Fibroblast of skin of right biceps (primary cell): ENCODE measurements around the gene INSYN1.
"Not testable (repeated sequence)": the region's sequence is repeated elsewhere in the genome, so short reads cannot be mapped to it uniquely, and the experiment has no call there.

Source experiments
- DNase-seq: peaks from one replicate; pipeline ENCODE4 v3.0.0-alpha.2; 2013

The INSYN1 gene

DNA sequence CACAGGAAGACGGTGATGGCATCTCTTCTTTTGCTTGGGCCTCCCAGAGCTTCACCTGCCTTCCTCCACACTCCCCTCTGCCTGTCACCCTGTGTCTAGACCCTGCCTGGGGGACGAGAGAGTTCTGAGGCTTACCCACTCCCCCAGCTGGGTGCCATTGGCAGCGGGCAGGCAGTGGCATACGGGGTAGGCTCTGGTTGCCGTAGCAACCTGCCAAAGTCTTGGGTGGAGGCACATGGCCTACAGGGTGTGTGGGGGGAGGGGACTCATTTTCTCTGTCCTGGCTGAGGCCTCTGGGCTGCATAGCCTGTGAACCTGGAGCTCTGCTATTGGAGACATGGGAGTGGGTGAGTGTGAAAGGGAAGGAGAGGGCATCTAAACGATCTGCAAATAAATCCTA is 4.4 kb downstream of the INSYN1 start:
- no peak for DNase-seq

DNA sequence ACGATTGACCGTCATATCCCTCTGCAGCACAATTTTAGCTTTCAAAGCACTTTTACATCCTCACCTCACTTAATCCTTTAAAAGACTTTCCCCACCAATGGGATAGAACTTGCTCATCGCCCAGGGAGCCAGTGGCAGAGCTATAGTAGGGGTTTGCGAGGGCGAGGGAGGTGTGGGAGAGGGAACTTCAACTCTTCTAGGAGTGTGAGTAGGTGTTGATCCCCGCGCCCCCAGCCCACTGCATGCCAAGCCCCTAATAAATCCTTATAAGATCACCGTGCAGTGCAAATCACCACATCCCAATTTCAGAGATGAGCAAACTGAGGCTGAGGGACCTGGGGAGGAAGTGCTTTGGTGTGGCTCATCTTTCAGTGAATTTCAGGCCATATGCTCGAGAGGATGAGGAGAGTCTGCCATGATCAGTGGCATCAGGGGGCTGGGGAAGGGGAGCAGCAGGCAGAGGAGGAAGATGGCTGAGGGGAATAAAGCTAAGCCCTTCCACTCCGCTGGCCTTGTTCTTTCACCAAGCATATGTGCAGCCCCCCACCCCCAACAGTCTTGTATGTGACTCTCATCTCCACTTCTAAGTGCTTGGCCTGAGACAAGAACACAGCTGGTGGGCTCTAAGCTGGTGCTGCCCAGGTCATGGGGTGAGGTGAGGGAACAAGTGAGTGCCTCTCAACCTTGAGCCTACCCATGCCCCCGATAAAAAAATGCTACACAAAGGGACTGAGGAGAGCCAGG is 5.1 kb downstream of the INSYN1 start:
- DNase-seq = no peak

DNA sequence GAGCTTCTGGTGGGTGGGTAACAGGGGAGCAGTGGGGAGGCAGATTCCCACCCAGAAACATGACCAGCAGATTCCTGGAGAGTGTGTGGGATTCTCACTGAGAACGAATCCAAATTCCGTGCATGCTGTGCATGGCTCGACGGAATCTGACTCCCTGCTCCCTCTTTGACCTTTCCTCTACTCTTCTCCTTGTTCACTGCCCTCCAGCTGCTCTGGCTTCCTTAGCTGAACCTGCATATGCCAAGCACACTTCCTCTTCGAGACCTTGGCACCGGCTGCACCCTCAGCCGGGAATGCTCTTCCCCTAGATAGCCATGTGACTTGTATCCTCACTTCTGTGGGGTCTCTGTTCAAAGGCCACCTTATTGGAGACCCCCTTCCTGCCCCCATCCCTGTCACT is 6.3 kb downstream of the INSYN1 start:
- DNase-seq = no peak

DNA sequence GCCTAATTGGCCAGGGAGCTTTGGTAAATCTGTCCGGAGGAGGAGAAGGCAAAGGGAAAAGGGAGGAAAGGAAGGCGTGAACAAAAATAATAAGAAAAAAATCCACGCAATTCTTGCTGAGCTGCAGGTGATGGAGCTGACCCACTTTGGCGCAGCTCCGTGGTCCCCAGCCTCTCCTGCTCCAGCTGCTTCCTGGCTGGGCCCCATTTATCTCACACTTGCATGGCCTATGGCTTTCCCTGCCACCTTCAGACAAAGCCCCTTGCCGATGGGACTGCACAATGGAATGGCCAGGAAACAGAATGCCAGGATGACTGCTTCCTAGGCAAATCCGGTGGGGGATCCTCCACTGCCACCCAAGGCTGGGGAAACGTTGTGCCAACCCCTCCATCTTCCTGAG is 6.9 kb downstream of the INSYN1 start:
- DNase-seq = no peak

DNA sequence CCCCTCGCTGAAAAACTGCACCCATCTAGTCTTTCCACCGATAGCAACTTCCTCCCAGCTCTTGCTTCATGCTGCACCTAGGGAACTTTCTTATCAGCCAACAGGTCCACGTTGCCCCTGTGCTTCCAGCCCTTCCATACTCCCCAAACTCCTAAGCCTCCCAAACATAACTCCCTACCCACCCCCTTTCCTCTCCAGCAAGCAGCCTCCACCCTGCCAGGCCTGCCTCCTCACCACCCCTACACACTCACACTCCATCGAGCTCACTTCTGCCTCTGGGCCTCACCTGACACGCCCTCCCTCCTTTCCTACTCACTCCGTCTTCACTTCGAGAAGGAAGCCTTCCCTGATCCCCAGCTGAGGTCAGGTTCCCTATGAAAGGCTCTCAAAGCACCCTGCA is 8.1 kb downstream of the INSYN1 start:
- DNase-seq = no peak

DNA sequence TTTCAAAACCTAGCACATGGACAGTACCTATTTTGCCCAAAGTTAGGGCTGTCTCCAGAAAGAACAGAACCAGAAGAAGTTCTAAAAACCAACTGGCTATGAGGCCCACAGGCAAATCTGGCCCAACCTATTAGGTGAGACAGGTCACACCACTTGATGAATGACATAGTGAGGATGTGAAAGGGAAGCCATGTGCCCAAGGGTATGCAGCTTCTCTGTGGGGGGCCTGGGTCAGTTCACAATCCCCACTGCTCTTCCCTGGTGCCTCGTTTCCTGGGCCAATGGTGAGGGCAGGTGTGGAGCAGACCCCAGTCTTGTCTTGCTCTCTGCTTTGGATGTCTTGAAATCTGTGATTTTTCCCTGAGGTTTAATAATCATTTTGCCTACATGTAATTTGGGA is 8.9 kb downstream of the INSYN1 start:
- no peak for DNase-seq

DNA sequence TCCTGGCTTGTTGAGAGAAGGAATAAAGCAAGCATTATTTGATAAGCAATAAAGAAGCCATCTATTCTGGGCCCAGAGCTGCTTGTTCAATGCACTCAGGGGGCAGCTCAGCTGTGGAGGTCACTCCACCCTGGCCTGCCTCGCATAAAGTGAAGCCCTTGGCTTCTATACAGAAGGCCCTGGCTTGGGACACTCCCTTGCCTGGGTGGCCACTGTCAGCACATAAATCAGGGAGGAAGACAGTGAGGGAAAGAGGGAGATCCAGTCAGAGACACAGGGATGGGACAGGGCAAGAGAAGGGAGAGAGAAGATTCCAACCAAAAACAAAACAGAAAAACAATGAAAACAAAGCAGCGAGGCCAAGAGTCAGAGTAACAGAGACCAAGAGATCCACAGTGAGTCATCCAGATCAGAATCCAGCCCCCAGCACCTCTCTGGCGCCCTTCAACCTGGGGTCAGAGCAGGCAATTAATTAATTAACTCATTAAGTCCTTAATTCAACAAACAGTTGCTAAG is 11.8 kb downstream of the INSYN1 start:
- DNase-seq = no peak

DNA sequence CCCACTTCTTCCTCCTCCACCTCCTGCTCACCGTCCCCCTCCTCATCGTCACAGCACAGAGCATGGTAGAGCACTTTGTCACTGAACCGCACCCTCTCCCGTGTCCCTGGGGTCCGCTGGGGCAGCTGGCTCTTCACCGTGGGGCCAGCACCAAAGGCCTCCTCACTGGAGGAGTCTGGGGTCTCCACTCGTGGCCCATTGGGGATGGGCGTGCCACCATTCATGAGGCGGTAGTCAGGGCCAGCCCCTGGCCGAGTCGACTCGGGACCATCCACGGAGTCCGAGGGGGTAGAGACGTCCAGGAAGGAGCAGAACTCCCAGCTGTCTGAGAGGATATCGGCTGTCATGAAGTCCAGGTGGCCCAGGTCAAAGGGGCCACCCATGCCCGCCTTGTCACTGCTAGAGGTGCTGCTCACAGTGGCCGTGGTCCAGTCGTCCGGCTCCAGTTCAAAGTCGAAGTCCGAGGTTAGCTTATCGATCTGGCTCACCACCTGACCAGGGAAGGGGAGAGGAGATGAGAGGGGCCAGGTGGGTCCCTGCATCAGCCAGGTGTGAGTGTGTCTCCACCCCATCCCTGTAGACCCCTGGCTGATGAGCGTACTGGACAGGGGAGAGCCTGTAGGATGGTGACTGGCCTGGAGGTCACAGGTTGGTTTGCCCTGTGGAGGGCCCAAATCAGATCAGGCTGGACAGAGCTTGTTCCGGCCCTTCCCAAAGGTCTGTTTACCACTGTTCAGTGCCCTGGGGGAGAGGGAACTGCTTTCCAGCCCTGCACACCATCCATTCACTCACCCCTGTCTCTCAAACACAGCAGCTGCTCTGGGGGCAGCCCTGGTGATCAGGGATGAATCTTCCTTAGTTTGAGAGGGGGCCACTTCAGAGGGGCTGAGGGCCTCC is 12.8 kb downstream of the INSYN1 start:
- no peak for DNase-seq

DNA sequence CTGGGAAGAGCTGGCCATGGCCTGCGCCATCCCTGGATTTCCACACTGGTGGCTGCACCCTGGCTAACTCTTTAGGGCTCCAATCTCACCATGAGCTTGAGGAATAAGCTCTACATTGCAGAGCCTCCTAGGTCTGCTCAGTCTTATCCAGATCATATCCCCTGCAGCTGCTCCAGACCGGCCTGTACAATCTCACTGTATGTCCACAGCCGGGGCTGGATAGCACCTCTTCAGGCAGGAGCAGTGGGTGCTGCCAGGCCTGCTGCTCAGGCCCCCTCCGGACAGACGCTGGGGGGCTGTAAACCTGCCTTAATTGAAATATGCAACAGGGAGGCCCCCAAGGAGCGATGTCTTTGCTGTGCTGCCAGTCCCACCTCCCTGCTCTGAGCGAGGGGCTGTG is 15.6 kb downstream of the INSYN1 start:
- no peak for DNase-seq

DNA sequence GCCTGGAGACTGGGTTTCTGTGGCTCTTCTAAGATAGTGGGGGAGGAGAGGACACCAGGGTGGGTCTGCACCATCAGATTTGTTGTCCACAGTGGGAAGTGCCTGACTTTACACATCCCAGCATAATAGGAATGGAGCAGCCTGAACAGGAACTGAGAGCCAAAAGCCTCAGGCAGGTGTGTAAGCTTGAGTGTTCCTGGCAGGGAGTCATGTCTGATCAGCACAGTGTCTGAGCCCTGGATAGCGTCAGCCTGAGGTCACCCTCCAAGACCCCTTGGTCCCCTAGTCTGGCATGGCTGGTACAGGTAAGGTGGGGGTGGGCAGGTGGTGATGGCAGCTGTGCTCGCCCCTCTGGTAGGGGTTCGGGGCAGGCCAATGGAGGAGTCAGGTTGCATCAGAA is 20.2 kb downstream of the INSYN1 start:
- no peak for DNase-seq

DNA sequence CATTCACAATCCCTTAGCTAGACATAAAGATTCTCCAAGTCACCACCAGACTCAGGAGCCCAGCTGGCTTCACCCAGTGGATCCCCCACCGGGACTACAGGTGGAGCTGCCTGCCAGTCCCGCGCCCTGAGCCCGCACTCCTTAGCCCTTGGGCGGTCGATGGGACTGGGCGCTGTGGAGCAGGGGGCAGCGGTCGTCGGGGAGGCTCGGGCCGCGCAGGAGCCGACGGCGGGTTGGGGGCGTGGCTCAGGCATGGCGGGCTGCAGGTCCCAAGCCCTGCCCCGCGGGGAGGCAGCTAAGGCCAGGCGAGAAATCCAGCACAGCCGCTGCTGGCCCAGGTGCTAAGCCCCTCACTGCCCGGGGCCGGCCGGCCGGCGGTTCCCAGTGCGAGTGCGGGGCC is 21.1 kb downstream of the INSYN1 start:
- DNase-seq = not testable (repeated sequence)

DNA sequence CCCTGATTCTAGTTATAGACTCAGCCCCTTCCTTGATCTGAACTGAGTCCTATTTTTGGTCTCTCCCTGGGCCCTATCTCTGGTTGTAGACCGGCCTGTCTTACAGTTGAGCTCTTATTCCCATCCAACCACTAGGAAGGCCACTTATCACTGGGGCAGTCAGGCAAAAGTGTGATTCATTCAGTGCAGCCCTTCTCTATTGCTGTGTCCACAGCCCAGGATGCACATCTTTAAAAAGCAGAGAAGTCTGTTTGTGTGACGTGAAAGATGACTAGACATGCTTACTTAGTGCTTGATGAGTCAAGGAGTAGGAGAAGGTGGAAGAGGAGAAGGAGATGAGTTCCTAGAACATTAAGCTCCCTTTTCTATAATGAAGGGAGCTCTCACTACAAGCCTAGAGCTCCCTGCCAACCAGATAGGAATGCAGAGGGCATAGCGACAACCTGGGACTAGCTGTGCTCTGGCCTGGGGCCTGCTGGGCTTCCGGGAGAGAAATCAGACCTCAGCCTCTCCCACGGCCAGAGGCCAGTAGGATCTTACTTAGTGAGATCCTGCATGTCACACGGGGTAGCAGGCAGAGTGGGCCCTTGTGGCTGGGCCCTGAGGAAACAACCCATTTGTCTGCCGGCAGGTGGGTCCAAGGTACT is 25.7 kb downstream of the INSYN1 start:
- DNase-seq = peak; percentile 52

DNA sequence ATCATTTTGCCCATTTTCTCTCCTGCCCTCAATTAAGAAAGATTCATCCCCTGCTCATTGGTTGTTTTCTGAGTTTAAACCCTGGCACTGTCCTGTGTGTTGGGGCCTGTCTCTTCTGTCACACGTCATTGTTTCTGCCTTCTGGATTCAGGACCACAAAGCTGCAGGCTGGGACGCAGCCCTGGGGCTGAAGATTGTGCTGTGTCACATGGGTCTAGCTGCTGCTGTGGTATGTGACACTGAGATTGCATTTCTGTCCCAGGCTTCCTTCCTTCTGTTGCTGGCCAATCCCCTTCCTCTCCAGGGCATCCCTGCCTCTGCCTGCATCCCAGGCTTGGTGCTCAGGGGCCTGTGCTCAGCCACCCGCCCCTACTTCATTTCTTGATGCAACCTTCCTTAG is 28.9 kb downstream of the INSYN1 start:
- DNase-seq = no peak

DNA sequence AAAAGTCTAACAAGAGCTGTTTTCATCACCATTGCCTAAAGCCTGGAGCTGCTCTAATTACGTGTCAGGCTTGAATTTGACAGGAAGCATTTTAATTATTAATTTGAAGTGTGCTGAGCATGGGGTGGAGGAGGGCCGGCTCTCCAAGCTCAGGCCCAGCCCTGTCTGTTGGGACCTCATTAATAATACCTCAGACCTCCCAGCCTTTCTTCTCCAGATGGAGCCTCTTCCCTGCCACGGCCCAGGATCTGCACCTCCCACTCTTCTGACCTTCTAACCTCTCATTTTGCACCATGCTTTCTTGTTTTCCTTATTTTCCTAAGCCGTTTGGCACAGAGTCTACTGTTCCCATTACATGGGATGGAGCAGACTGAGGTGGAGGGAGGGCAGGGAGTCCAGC is 30.0 kb downstream of the INSYN1 start:
- no peak for DNase-seq

DNA sequence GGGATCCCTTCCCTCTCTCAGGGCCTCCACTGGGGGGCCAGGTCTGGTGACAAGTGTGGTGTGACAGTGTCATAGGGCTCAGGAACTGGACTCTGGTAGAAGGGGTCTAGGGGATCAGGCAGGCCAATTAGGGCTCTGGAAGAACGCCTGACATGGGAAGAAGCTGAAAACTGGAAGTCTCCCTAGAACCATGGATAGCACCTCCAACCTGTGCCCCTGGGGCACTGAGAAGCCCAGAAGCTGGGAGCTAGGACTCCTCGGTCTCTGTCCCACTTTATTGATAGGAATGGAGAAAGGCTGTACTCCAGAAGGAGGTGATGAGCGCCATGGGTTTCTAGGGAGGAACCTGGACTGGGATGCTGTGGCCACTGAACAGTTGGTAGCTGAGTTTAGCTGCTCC is 30.7 kb downstream of the INSYN1 start:
- no peak for DNase-seq

DNA sequence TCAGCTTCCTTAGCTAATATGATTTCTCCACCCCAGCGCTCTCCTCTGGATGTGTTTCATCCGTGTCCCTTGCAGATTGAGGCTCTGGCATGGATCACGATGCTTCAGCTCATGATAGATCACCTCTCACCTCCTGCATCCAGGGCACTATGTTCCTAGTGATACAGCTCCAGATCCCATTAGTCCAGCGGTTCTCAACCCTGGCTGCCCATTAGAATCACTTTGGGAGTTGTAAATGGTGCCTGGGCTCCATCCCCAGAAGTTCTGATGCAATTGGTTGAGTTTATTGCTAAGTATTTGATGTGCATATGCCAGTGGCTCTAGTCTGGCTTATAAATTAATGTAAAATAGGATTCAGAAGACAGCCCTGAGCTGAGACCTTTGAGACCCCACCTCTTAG is 34.5 kb downstream of the INSYN1 start:
- DNase-seq = no peak

DNA sequence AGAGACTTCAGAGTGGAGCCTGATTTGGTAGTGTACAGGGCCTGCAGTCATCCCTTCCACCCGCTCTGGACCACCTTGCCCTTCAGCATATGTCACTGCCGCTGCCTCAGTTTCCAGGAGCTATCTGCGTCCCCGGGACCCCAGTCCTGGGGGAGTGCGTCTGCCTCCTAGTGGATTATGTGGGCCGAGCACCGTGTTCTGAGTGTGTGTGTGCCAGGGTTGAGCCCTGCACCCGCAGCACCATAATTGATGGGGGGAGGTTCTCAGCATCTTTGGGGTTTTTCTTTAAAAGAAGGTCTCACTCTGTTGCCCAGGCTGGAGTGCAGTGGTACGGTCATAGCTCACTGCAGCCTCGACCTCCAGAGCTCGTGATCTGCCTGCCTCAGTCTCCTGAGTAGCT is 35.3 kb downstream of the INSYN1 start:
- DNase-seq = no peak

DNA sequence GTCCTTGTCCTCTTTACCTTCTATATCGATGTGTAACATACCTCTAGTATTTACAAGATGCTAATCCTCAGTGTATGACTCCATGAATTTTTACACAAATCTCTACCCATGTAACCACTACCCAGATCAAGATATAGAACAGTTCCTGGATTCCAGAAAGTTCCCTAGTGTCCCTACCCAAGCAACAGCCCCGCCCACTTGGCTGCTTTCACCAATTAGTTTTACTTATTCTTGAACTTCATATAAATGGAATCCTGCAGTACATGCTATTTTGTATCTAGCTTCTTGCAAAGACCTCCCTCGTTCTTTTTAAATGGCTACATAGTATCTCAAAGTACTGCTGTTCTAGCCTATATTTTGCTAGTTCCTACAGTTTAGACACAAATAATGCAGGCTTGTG is 35.9 kb downstream of the INSYN1 start:
- no peak for DNase-seq

DNA sequence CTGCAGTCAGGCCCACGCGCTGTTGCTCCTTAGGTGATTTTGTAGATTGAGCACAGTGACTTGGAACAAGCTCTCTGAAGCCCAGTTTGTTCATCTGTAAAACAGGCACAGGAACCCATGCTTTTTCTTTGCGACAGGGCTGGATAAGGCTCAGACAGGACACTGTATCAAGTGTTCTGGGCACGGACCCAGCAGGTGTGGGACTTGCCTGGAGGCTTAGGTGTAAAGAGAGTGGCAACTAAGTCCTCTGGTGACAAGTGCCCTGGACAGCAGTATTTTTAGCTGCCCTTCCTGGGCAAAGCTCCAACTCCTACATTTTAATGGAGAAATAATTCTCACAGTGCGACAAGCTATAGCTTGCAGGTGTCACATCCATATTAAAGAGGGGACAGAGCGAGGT is 36.7 kb downstream of the INSYN1 start:
- no peak for DNase-seq

DNA sequence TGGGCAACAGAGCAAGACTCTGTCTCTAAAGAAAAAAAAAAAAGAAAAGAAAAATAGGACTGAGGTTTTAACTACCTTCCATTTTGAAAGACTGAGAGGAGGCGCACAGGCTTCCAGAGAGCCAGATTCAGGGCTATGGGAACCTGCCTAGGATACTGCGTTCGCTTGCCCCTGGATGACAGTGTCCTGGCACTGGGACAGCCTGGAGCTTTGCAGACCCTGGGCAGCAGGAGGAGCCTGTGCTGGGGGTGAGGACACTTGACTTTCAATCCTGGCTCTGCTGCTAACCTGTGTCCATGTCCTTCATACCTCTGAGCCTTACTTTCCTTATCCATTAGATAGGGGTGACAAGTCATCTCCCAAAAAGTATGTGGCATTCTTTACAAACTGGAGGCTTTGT is 37.7 kb downstream of the INSYN1 start:
- no peak for DNase-seq

DNA sequence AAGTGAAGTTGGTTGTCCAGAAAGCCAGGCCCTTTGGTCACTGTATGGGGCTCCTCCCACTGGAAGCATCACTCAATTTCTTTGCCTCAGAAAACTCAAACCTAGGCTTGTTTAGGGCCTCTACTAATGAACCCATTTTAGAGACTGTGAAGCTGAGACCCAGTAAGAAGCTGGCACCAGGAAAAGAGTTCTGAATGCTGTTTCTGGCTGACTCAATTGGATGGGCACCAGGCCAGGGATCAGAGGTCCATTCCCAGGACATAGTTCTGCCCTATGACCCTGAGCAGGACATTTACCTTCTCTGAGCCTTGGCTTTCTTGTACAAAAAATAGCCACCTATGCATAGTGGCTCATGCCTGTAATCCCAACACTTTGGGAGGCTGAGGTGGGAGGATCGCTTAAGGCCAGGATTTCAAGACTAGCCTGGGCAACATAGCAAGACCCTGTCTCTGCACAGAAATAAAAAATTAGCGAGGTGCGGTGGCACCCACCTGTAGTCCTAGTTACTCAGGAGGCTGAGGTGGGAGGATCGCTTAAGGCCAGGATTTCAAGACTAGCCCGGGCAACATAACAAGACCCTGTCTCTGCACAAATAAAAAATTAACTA is 38.4 kb downstream of the INSYN1 start:
- no peak for DNase-seq

DNA sequence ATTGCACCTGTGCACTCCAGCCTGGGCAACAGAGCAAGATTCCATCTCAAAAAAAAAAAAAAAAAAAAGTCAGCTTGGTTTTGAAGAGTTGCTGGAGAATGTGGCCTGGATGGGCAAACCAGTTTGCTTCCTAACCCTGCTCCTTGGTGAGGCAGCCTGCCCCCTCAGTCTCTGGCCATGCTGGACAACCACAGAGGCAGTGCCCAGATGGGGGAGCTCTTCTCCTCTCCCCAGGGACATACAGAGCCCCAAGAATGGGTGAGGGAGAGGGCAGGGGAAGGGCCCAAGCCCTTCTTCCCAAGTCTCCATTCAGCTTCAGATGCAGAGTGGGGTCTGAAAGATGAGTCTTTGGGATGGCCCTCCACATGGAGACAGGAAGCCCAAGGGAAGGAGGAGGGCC is 41.0 kb downstream of the INSYN1 start:
- DNase-seq = no peak

DNA sequence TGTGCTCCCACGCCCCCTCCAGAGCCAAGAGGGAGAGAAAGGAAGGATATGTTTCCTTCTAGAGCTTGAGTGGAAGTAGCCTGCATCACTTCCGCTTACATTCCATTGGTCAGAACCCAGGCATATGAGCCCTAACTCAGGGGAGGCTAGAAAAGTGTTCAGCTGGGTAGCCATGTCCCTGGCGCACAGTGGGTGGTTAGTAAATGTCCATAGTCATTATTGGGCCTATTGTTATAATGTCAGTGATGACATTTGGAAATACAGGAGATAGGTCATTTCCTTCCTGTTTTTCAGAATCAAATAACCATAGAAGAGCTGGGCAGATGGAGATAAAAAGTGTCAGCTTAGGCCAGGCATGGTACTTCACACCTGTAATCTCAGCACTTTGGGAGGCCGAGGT is 41.6 kb downstream of the INSYN1 start:
- no peak for DNase-seq
